HTR-8/SVneo (cell line): Measurements from ENCODE around the gene OTOGL.
"Not testable (repeated sequence)": the region's sequence is repeated elsewhere in the genome, so short reads cannot be mapped to it uniquely, and the experiment has no call there.

Experiments
- DNase-seq: peaks from one replicate; pipeline ENCODE4 v3.0.0; 2011; ENCODE audit warnings: low spot score, mixed read lengths; ENCODE audit not compliant: insufficient read length
- FAIRE-seq: peaks from 2 replicates; lab custom pipeline; 2011; peaks lifted over from hg19 to GRCh38; lab: Jason Lieb, UNC

OTOGL gene, protein sequence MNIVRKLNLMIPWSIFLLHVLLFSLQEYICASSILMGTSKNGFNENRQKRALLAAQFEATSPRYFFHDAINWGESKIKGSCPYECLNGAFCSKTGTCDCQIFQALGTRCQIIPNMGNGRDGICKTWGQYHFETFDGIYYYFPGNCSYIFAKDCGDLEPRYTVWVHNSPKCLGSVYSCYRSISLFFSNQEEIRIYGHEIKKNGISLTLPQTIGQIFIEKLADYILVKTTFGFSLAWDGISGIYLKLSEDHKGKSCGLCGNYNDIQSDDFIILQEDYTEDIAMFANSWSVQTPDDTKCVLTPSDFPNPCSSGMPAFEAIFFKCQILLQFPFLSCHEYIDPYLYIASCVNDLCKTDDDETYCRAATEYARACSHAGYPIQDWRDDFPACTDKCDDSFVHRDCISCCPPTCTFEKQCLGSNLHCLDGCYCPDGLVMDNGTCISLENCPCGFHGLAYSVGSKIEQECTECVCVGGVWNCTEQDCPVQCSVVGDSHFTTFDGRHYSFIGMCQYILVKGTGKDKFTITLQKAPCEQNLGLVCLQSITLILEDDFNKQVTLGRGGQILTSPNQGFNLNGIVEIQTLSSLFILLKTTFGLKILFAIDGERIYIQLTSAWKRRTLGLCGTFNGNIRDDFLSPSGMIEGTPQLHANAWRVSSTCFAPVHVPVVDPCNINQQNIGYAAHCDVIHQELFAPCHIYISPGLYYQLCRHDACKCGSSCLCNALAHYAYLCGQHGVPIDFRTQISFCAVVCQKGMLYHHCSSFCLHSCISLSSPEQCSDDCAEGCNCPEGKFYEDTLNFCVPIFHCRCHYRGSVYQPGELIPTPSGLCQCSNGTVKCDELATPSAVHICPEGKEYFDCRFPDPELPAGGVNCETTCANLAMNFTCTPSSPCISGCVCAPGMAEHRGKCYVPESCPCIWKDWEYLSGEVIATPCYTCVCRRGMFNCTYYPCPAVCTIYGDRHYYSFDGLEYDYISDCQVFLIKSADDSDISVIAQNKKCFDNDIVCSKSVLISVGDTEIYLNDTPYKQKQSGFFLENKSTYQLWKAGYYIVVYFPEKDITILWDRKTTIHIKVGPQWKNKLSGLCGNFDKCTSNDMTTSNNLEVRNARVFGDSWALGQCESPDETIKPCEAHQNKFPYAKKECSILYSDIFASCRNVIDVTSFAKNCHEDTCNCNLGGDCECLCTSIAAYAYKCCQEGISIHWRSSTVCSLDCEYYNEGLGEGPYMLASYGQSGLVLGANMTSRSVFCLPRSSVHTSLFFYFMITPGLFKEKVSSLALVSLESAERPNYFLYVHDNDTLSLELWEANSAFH (N-terminal part only)

DNA sequence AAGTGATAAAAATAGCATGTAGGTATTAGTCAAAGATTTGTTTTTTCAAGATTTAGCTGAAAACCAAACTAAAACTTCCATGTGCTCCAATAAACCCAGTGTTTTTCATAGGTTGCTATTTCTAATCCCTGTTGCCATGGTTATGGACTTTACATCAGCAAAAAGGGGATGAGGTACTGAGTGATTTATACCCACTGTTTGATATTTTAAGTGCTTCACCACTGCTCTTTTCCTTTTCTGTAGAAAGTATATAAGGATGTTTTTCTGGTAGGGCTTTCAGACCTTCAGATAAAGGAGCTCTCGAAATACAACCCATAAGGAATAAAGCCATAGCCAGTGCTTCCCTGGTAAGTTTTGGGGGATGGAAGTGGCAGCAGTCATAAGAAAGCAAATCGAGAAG, at the start of gene OTOGL:
OTOGL (plus strand) TSS at position 279 of the 400 bp plus-strand sequence. CDS start 109,895 bp downstream, outside the sequence.
- DNase-seq (no peak), FAIRE-seq (no peak)

DNA sequence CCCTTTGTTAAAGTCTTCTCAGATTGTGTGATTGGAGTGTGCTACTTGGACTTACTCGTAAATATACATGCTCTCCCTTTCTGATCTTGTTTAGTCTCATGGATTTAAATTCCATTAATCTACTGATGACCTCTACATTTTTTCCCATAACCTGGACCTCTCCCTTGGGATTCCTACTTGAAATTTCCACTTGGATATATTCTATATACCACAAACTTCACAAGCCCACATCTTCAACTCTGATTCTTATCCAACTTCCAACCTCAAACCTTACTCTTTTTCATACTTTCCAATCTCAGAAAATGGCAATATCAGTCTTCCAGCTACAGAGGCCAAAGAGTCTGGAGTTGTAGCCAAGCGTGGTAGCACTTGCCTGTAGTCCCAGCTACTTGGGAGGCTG, 49.1 kb upstream of the OTOGL start:
- DNase-seq (no peak), FAIRE-seq (no peak)

DNA sequence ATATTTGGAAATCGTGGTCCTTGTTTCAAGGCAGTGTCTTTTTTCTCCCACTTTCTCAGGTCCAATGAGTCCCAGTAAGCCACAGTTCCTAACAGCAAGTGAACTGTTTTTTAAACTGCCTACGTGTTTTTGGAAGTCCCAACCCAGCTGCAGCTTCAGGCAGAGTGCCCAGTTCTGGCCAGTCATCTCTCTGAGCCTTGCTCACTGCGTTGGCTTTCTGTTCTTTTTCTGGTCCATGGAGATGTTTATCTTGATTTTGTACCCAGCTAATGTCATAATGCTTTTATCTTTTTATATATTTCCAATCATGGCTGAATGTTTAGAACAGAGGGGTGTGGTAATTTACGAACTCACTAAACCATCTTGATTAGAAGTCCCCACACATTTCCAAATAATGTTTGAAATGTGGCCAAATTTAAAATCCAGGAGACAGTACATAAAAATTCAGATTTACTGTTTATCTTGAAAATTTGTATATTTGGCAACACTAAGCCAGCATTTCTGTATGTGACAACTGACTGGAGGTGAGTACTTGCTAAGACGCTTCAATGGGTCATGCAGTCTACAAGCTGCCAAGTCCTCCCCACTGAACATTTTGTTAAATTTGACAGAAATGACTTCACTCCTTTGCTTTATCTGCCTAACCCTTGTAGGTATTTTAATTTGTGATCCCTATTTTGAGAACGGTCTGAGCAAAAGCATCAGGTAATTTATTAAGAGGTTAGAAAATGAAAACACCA, 46.1 kb upstream of the OTOGL start:
- FAIRE-seq (no peak), DNase-seq (no peak)

DNA sequence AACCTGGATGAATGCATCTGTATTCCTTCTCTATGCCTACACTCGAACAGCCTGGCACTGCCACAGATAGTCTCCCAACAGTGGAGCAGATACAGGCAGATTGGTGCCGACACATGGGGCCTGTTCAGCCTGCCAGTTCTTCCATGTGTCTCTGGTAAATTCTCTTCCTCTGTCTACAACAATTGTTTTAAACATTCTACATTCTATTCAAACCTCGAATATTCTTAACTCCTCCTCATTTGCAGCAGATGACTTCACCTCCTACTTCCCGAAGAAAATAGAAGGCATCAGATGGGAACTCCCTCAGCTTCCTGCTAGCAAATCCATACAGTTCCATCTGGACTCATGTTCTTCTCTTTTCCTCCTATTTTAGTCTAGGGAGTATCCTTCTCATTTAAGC, 43.1 kb upstream of the OTOGL start:
- DNase-seq (no peak), FAIRE-seq (no peak)

DNA sequence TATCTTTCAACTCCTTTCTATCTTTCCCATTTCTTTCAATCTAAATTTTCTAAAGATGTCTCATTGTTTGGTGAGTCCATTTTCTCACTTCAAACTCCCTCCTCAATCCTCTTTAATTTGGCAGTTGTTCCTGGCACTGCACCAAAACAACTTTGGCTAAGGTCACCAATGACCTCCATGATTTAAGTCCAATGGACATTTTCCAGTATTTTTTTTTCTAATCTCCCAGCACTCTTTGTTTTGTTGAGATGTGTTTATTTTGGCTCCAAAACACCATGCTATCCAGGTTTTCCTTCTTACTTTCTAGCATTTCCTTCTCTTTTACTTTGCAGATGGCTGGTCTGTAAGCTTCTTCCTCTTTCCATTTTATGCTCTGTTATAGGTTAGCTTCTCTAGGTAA, 42.5 kb upstream of the OTOGL start:
- no peak for DNase-seq
- FAIRE-seq, result no peak

DNA sequence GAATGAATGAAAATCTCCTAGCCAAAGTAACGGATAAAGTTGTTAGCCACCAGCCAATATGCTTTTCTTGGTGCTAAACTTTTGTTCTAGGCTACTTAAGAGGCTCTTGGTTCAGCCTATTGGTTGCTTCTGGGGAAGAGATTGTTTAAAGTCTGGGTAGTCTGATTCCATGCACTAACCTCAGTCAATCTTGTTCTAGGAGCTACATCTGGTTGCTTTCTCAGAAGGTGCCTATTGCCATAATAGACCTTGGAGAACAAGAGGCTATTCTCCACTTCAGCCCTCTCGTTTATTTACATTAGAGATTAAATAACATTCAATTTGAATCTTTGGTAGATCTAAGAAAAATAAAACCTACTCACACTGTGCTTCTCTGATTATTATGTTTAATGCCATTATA, 40.8 kb upstream of the OTOGL start:
- DNase-seq (no peak), FAIRE-seq (no peak)

DNA sequence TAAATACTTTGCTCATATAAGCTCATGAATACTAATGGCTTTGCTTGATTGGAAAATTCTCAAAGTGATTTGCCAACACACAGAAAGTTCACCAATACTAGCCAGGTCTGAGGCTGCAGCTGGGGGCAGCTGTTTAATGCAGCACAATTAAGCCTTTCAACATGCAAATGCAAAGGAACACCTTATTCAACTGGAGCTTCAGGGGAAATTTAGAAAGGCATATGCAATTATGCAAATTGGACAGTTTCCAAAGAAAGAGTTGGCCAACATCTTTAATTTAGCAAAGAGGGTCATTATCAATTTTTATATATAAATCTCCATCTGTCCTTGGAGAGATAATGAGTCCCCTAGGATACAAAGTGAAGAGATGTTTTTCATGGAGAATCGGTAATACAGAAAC, 40.2 kb upstream of the OTOGL start:
- no peak for FAIRE-seq
- no peak for DNase-seq

DNA sequence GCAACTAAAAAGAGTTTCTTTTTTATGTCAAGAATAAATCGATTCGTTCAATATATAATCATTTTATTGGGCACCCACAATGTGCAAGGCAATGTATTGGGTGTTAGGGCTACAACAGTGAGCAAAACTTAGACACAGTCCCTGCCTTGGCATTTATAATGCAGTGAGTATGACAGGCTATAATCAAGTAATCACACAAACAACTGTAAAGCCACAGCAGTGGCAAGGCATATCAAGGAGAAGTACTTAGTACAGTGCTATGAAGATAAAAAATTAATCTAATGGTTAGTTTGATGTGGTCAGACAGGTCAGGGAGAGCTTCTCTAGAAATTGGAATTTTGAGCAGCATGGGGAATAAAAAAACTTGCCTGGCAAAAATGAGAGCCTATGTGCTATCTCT, 39.5 kb upstream of the OTOGL start:
- no peak for FAIRE-seq
- DNase-seq, result no peak

DNA sequence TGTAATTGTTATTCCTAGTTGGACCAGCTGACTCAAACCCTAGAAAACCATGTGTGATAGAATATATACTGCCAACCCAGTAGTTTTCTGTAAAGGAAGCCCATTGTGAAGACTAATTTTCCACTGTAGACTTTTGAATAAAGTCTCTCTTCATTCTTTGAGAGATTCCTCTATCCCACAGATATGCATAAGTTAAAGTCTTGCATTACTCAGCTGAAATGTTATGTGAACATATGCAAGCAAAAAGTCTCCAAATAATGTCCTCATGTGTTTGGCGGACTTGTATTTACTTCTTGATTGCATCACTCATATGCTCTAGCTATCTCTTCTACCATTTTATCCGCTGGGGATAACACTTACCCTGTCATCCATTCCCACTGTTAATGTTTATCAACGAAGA, 35.1 kb upstream of the OTOGL start:
- FAIRE-seq, result no peak
- no peak for DNase-seq

DNA sequence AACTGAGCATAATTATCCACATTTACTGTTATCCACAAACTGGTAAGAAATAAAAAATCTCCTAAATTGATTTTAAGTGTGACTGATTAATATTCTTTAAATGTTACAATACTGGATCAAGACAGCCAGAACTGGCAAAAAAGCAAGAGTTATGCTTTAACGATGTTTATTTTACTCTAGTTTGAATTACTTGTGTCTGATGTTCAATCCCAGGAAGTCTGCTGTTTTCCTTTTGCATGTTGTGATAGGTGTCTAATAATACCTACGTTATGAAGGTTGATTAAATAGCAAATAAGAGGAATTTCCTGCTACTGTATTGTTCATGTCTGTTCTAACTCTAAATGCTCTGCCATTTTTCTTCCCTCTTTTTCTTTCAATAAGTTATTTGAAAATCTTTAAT, 34.4 kb upstream of the OTOGL start:
- no peak for DNase-seq
- FAIRE-seq, result no peak

DNA sequence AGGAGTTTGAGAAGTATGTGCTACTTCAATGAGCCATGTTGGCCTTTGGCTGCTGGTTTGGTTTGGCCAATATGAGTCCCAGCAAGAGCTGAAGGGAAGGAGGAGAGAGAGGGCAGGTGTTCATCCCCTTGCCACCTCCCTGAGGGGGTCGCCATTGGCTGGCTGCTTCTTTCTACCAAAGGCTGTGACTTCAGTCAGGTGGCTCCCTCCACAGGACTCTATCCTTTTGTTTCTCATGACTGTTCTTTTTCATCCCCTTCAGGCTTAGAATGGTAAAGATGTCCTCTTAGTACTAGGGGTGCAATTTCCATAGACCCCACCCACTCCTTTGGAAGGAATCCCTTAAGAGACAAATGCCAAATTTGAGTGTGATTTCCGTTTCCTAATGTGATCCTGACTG, 31.2 kb upstream of the OTOGL start:
- no peak for DNase-seq
- no peak for FAIRE-seq

DNA sequence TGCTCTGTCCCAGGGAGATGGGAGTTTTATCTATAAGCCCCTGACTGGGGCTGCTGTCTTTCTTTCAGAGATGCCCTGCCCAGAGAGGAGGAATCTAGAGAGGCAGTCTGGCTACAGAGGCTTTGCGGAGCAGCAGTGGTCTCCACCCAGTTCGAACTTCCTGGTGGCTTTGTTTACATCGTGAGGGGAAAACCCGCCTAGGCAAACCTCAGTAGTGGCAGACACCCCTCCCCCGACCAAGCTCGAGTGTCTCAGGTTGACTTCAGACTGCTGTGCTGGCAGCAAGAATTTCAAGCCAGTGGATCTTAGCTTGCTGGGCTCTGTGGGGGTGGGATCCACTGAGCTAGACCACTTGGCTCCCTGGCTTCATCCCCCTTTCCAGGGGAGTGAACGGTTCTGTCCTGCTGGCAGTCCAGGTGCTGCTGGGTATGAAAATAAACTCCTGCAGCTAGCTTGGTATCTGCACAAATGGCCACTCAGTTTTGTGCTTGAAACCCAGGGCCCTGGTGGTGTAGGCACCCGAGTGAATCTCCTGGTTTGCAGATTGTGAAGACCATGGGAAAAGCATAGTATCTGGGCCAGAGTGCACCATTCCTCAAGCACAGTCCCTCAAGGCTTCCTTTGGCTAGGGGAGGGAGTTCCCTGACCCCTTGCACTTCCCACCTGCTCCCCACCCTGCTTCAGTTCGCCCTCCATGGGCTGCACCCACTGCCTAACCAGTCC, 15.3 kb upstream of the OTOGL start:
- not testable (repeated sequence) for DNase-seq, FAIRE-seq

DNA sequence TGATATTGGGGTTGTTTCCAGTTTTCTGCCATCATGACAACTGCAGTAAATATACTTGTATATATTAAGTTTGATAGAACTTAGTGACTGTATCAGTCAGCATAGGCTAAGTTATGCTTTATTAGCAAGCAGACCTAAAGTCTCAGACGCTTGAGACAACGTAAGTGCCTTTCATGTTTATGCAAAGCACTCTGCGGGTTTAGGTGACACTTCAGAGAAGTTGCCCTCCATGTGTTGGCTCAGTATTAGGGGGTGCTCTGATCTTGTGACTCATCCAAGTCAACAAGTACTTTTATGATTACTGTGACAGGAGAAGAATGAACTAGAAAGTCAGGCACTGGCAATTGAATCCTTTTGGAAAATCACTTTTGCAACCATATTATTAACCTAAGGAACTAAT, 13.3 kb upstream of the OTOGL start:
- FAIRE-seq, result no peak
- no peak for DNase-seq

DNA sequence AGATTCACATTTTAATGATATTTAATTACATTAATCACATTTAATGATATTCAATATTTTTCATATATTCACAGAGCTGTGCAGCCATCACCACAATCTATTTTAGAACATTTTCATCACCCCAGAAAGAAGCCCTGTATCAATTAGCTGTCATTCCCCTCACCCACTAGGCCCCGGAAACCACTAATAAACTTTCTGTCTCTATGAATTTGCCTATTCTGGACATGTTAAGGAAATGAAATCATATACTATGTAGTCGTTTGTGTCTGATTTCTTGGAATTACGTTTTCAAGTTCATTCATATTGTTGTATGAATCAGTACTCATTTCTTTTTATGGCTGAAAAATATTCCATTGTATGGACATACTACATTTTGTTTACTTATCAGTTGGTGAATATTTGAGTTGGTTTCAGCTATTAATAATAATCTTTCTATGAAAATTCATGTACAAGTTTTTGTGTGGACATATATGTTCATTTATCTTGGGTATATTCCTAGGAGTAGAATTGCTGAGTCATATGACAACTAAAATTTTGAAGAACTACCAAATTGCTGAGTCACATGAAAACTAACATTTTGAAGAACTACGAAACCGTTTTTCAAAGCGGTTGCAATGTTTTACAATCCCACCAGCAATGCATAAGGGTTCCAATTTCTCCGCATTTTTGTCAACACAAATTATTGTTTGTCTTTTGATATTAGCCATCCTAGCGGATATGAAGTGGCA, 11.7 kb upstream of the OTOGL start:
- DNase-seq, result no peak
- FAIRE-seq, result no peak

DNA sequence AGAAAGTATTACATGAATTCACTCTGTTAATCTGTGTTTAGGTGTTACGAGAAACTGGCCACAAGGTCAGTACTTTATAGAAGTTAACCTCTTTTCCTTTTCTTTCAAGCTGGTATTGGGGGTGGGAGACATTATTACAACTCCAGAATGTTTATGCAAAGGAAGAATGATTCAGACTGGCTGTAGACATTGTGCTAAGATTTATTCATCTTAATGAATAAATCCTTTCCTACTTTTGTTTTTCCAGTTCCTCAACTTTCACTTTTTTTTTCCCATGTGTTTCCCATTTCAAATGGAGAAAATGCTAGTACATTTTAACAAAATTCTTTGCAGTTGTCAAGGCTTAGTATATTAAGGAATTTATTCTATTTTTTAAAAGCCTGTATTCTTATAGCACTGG, 1.3 kb downstream of the OTOGL start:
- DNase-seq (no peak), FAIRE-seq (no peak)

DNA sequence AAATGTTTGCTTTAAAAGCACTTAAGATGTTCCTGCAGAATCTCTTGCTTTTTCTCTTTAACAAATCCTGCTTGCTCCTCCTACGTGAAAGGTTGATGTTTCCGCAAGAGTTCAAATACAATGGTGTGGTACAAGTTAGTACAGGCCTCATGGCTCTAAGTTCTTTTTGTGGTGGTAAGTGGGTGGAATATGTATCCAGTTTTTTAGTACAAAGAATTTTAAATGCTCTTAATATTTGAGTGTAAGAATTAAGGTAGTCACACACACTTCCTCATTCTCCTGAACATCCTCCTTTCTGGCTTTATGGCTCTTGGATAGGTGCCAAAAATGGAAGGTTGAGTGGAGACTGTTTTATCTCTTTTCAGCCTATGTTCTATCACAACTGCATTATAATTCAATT, 1.8 kb downstream of the OTOGL start:
- FAIRE-seq, result no peak
- no peak for DNase-seq

DNA sequence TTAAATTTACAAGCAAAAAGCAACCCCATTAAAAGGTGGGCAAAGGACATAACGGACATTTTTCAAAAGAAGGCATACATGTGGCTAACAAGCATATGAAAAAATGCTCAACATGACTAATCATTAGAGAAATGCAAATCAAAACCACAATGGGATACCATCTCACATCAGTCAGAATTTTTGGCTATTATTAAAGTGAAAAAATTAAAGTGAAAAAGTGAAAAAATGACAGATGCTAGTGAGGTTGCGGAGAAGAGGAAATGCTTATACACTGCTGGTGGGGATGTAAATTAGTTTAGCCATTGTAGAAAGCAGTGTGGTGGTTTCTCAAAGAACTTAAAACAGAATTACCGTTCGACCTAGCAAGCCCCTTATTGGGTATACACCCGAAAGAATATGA, 7.9 kb downstream of the OTOGL start:
- no peak for DNase-seq
- FAIRE-seq, result no peak

DNA sequence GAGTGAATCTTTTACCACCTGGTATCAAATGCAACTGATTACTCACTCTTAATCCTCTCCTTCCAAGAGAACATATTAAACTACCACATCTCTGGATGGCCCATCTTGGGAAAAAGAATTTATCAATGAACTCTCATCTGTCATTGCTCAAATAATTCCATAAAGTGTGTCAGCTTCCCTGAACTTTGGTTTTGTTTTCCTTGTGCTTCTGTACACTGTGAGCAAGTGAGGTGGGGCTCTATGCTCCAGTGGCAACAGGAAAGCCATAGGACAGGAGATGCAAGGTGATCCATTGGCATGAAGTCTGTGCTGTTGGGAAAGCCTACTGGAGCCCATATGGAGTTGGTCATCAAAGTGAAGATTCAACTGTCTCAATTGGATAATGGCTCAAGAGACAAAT, 17.4 kb downstream of the OTOGL start:
- no peak for DNase-seq

More for the DNA sequence above, 17.4 kb downstream of the OTOGL start:
- FAIRE-seq, result no peak
